OCI-LY3 (cell line): ENCODE data around the gene TSN.

Experiments
- CTCF ChIP-seq: fragments of 200-600, 300-600 bp; sonication (generic); IDR thresholded peaks from 2 replicates; pipeline ENCODE4 v1.5.1; 2014; ENCODE audit warnings: antibody characterized with exemption, low read length, low read depth
- EZH2phosphoT487 ChIP-seq: fragments of 200-600 bp; shearing (Covaris generic); IDR thresholded peaks from 2 replicates; pipeline ENCODE4 v1.6.1; 2018; ENCODE audit warnings: antibody characterized with exemption, mixed run types, low read depth

DNA sequence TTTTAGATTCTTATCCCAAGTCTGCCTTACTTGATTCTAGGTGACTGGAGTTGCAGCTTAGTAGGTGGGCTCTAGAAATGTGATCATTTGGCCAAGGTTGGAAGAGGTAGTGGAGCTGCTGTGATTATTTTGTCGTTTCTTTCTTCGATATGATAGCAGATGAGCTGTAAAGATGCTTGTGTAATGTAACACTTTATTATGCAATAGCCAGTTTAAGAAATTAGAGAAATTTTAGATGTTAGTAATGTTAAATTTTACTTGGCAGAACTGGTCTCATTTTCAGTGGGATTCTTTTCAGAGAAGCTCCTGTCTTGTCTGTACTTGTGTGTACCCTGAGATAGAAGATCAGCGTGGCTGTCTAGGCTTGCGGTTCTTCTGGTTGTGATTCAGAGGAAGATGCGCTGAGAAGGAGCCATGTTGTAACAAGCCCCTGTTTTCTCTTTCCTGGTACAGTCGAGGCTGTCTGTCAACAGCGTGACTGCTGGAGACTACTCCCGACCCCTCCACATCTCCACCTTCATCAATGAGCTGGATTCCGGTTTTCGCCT lies 9.3 kb downstream of the TSN start:
- no peak for TF ChIP-seq CTCF
- no peak for TF ChIP-seq EZH2phosphoT487
